ENCODE results near the gene POLA2.

GRCh38 chr11:65223011-65223410 is 38.8 kb upstream of the POLA2 start:
- TF ChIP-seq RARB (CRISPR knock-in tag; IDR thresholded peaks at IDR 0.05), result no peak
- no peak for TF ChIP-seq CREB5 (CRISPR knock-in tag; IDR thresholded peaks at IDR 0.05; ENCODE audit: low read depth)
- no peak for TF ChIP-seq TOX (CRISPR knock-in tag; IDR thresholded peaks at IDR 0.05; ENCODE audit: borderline replicate concordance)
- no peak for TF ChIP-seq ESRRG (CRISPR knock-in tag; IDR thresholded peaks at IDR 0.05)
- TF ChIP-seq ZNF565 (CRISPR knock-in tag; conservative IDR thresholded peaks at IDR 0.05; ENCODE audit: low read depth), result no peak
- TF ChIP-seq TCF4 (CRISPR knock-in tag; IDR thresholded peaks at IDR 0.05; ENCODE audit: borderline replicate concordance), result no peak
- TF ChIP-seq ZFP30 (CRISPR knock-in tag; IDR thresholded peaks at IDR 0.05), result no peak
- TF ChIP-seq PPARA (CRISPR knock-in tag; IDR thresholded peaks at IDR 0.05; ENCODE audit: borderline replicate concordance), result no peak
- no peak for TF ChIP-seq PATZ1 (CRISPR knock-in tag; IDR thresholded peaks at IDR 0.05; ENCODE audit: borderline replicate concordance)
- no peak for TF ChIP-seq TSHZ2 (CRISPR knock-in tag; IDR thresholded peaks at IDR 0.05)
- TF ChIP-seq OSR1 (CRISPR knock-in tag; IDR thresholded peaks at IDR 0.05), result no peak

Measured in SK-N-SH treated with all-trans-retinoic acid at 6 μM for 48 hours (cell line).